Thyroid gland (tissue), 4 donors: ENCODE data around the gene SERPINA12. TPM values are rescaled to one million over a fixed set of nuclear protein-coding genes. Genes with fewer than 3 reads are reported as not detected.

ENCODE experiments used
- total RNA-seq, 4 donors: library from RNA; depleted of rRNA; stranded (reverse); fragments of >200 nt; gene quantifications; one replicate each; pipeline ENCODE4 v1.2.3, GENCODE V29; 2016

Gene SERPINA12
- total RNA-seq, 4 donors from 2014 or later = not detected

Other genes starting within 250 kb of the SERPINA12 start
- not detected for gene SERPINA10, start 216.2 kb downstream of the SERPINA12 start, total RNA-seq
- not detected for gene SERPINA6, start 186.1 kb downstream of the SERPINA12 start, total RNA-seq
- gene SERPINA2, start 142.8 kb downstream of the SERPINA12 start, total RNA-seq = not detected
- 10 to 100 TPM; 10.5 to 25.4 (median 18.9) TPM for gene SERPINA1, start 120.9 kb downstream of the SERPINA12 start, total RNA-seq
- not detected for gene SERPINA11, start 56.7 kb downstream of the SERPINA12 start, total RNA-seq
- gene SERPINA9, start 33.3 kb downstream of the SERPINA12 start, total RNA-seq = not detected
- not detected for gene SERPINA4, start 52.0 kb upstream of the SERPINA12 start, total RNA-seq
- gene SERPINA5, start 72.0 kb upstream of the SERPINA12 start, total RNA-seq = 1 to 10 TPM; 1.3 to 6.6 (median 2.9) TPM
- gene SERPINA3, start 102.9 kb upstream of the SERPINA12 start, total RNA-seq = 100 to 1,000 TPM in 1 of 4 donors, 10 to 100 TPM in 3; 16.3 to 200 (median 91.1) TPM